Measurements from ENCODE around the gene MANBA. TPM values are rescaled to one million over a fixed set of nuclear protein-coding genes. Genes with fewer than 3 reads are reported as not detected.
"Not testable (repeated sequence)": the region's sequence is repeated elsewhere in the genome, so short reads cannot be mapped to it uniquely, and the experiment has no call there.

Gene MANBA
- total and polyA plus RNA-seq, 12 donors: 8.9 to 47.7 (median 27.7) TPM

DNA sequence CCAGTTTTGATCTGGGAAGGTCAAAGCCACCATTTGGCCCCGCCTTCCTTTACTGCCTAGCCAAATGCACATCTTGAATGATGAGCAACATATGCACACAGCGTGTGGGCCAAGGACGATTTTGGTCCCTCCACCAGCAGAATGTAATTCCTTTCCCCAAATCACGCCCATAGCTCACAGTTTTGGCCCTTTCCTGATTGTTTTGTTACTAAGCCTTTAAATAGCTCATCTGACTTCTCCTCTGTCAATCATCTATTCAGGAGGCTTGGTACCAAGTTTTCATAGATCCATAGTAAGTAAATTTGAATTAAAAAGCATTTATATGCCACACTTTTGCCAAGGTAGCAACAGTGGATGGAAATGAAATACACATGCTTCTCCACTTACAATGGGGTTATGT, 136.3 kb downstream of the MANBA start:
- Histone ChIP-seq H3K4me3 (no peak overlapping the region), H3K36me3 (no peaks in the 10 kb centered on the region), H3K27ac (no peak overlapping the region), H3K9me3 (no peaks in the 10 kb centered on the region), H3K4me1 (peaks cover 0 to 21% (median 4%) of the 10 kb centered on the region in 9 donors), H3K27me3 (no peaks in the 10 kb centered on the region)
- ATAC-seq (no peak), DNase-seq (no peak)
- TF ChIP-seq, protein P1, sequence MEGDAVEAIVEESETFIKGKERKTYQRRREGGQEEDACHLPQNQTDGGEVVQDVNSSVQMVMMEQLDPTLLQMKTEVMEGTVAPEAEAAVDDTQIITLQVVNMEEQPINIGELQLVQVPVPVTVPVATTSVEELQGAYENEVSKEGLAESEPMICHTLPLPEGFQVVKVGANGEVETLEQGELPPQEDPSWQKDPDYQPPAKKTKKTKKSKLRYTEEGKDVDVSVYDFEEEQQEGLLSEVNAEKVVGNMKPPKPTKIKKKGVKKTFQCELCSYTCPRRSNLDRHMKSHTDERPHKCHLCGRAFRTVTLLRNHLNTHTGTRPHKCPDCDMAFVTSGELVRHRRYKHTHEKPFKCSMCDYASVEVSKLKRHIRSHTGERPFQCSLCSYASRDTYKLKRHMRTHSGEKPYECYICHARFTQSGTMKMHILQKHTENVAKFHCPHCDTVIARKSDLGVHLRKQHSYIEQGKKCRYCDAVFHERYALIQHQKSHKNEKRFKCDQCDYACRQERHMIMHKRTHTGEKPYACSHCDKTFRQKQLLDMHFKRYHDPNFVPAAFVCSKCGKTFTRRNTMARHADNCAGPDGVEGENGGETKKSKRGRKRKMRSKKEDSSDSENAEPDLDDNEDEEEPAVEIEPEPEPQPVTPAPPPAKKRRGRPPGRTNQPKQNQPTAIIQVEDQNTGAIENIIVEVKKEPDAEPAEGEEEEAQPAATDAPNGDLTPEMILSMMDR (IDR thresholded peaks at IDR 0.05): no peak
- intact Hi-C loops (cut with DNase I): loop anchor here in 9 of 10 donors (5.0 to 10.0 kb wide), 10 partner anchors 177 to 478 kb away; partner anchors contain the start of genes BDH2 (in 5 of the 9), CISD2 (in 1 of the 9) and UBE2D3 (in 1 of the 9)
- WGBS, 2 donors: 93 to 96% methylated on average over 4 of the region's 4 CpGs

DNA sequence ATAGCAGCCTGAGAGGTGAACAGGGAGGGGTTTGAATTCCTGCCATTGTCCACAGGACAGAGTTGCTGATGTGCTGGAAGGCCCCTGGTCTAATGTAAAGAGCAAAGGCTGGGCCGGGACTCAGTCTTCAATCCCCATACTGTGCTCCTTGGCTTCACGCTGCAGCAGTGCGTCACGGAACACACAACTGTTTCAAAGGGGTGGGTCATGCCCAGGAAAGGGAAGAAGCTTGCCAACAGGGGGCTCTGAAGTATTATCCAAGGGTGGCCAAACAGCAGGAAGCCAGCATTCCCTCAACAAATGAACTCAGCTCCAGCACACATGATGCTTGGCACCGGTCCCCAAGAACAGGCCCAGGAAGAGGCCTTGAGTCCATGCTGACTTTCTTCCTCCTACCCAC, 137.1 kb downstream of the MANBA start:
- H3K9me3 ChIP-seq: no peaks in the 10 kb centered on the region
- TF ChIP-seq, protein P1 (IDR thresholded peaks at IDR 0.05): peak in 1 of 9 donors; percentile 28
- WGBS, 2 donors: 69% methylated on average over 5 of the region's 5 CpGs
- H3K4me1 ChIP-seq: peaks cover 0 to 21% (median 4%) of the 10 kb centered on the region in 9 donors
- no peak overlapping the region for H3K27ac ChIP-seq
- ATAC-seq (no peak), DNase-seq (no peak)
- no peak overlapping the region for H3K4me3 ChIP-seq
- H3K27me3 ChIP-seq: no peaks in the 10 kb centered on the region
- intact Hi-C loops (cut with DNase I): loop anchor here in 9 of 10 donors (5.0 to 10.0 kb wide), 10 partner anchors 176 to 479 kb away; partner anchors contain the start of genes BDH2 (in 5 of the 9), CISD2 (in 1 of the 9) and UBE2D3 (in 1 of the 9)
- no peaks in the 10 kb centered on the region for H3K36me3 ChIP-seq

DNA sequence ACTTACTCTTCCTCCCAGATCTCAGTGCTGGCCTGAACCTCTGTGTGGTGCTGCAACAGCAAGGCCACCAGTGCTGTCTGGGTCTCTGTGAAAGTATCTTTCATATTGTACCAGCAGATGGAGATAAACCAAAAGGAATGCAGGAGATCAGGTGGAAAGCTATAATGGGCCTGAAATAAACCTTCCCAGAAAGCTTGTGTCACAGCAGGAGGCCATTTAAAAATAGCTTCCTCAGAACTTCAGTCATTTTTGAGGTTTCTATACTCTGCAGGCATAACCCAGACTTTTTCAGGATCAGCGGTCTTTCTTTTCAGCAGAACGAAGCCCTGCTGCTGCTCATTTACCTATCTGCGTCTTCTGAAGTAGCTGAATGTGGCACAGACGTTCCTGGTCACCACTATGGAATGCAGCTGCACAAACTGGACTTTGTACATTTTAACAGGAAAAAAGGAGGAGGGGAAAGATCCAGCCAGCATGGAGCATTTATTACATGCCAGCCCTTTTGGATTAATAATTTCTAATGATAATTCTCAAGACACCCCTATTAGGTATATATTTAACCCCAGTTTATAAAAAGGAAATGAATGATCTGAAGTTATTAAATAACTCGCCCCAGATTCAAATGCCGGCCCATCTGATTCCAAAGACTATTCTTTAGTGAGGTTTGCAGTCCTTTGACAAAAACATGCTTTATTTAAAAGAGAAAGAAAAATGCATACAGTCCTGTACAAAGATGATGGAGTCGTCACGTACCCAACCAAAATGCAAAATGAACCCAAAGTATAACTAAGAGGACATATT, 139.9 kb downstream of the MANBA start:
- intact Hi-C loops (cut with DNase I): loop anchor here (1.0 to 10.0 kb wide), 15 partner anchors 174 to 481 kb away; partner anchors contain the start of genes BDH2 (in 6 of the 10), CISD2 (in 1 of the 10) and UBE2D3 (in 1 of the 10)
- WGBS, 2 donors: 74 to 75% methylated on average over 8 of the region's 8 CpGs
- peak overlapping the region in 3 of 10 donors; percentile 9 to 60 (median 13) for H3K27ac ChIP-seq
- TF ChIP-seq, protein P1 (IDR thresholded peaks at IDR 0.05): peak in 8 of 9 donors; percentile 29 to 71 (median 56)
- peak; percentile 74 to 94 (median 90) for ATAC-seq
- peak overlapping the region in 4 of 10 donors; percentile 23 to 38 (median 27) for H3K4me3 ChIP-seq
- H3K4me1 ChIP-seq: peaks cover 0 to 20% (median 5%) of the 10 kb centered on the region in 9 donors
- DNase-seq: no peak
- H3K27me3 ChIP-seq: no peaks in the 10 kb centered on the region
- peaks cover 0 to 17% (median 6%) of the 10 kb centered on the region in 9 donors for H3K36me3 ChIP-seq
- no peaks in the 10 kb centered on the region for H3K9me3 ChIP-seq

DNA sequence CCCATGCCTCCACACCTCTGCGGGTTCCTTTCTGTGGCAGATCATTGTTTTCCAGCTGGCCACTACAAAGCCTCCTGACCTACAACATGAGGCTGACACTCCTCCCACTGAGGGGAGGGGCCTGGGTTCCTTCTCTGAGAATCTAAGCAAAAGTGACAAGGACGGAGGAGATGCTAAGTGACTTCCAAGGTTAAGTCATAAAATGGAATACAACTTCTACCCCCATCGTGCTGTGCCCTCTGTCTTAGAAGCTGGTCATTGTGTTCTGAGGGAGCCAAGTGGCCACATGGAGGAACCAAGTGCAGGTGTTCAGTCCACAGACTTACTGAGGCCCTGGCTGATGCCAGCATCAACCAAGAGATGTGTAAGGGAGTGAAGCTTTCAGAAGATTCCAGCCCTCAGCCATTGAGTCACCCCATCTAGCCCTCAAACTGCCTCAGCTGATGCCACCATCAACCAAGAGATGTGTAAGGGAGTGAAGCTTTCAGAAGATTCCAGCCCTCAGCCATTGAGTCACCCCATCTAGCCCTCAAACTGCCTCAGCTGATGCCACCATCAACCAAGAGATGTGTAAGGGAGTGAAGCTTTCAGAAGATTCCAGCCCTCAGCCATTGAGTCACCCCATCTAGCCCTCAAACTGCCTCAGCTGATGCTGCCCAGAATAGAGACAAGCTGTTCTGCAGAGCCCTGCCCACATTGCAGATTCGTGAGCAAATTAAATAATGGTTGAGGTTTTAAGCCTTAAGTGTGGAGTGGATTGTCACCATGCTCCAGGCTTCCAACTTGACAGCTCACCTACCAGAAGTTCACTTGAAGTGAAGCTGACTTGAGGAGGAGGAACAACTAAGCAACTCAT, 140.8 kb downstream of the MANBA start:
- not testable (repeated sequence) for H3K27ac ChIP-seq, DNase-seq, H3K9me3 ChIP-seq, H3K4me3 ChIP-seq, H3K27me3 ChIP-seq
- peak in 3 of 8 donors; percentile 17 to 27 (median 22) for ATAC-seq
- 69 to 75% methylated on average over 4 of the region's 4 CpGs for WGBS, 2 donors
- Histone ChIP-seq H3K4me1 (peaks cover 0 to 11% (median 5%) of the 10 kb centered on the region in 9 donors), H3K36me3 (peaks cover 0 to 26% (median 7%) of the 10 kb centered on the region in 9 donors)
- intact Hi-C loops (cut with DNase I): loop anchor here (1.0 to 10.0 kb wide), 16 partner anchors 165 to 482 kb away; partner anchors contain the start of genes BDH2 (in 6 of the 10), CISD2 (in 1 of the 10) and UBE2D3 (in 1 of the 10)

DNA sequence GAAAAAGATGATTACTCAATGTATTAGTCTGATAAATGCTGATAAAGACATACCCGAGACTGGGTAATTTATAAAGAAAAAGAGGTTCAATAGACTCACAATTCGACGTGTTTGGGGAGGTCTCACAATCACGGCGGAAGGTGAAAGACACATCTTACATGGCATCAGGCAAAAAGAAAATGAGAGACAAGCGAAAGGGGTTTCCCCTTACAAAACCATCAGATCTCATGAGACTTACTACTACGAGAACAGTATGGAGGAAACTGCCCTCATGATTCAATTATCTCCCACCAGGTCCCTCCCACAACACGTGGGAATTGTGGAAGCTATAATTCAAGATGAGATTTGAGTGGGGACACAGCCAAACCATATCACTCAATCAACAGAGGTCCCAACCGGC, 141.7 kb downstream of the MANBA start:
- H3K27ac ChIP-seq, DNase-seq, ATAC-seq, H3K9me3 ChIP-seq, H3K4me3 ChIP-seq, H3K27me3 ChIP-seq: not testable (repeated sequence)
- H3K4me1 ChIP-seq: peaks cover 0 to 19% (median 7%) of the 10 kb centered on the region in 9 donors
- peaks cover 0 to 36% (median 17%) of the 10 kb centered on the region in 9 donors for H3K36me3 ChIP-seq
- WGBS, 2 donors: 70 to 74% methylated on average over 9 of the region's 9 CpGs
- intact Hi-C loops (cut with DNase I): loop anchor here in 3 of 10 donors (2.0 to 10.0 kb wide), 4 partner anchors 164 to 390 kb away; no protein-coding TSS in a partner anchor

Measured in heart right ventricle (tissue), 16 donors.